Measurements from ENCODE around the gene TMEM181.

GRCh38 chr6:158565122-158565429 lies 5.2 kb downstream of the TMEM181 start:
- TF ChIP-seq CTCF (IDR thresholded peaks at IDR 0.05; ENCODE audit: poor library complexity) = no peak
- TF ChIP-seq EZH2 (IDR thresholded peaks at IDR 0.05; ENCODE audit: borderline replicate concordance) = no peak
